Activated CD4-positive, alpha-beta memory T cell treated with anti-CD3 and anti-CD28 coated beads for 36 hours (primary cell): ENCODE data around the gene NKAIN2. TPM values are rescaled to one million over a fixed set of nuclear protein-coding genes. Genes with fewer than 3 reads are reported as not detected.

ENCODE experiments used
- CTCF ChIA-PET: fragments of 350-600 bp; sonication (Branson Sonifier 250); formaldehyde crosslinking; loops from one replicate; lab custom pipeline; 2021; ENCODE audit warnings: antibody characterized with exemption, inconsistent platforms; lab: Charles Lee
- POLR2A ChIA-PET: fragments of 350-600 bp; sonication (Branson Sonifier 250); formaldehyde crosslinking; loops from one replicate; lab custom pipeline; 2021; ENCODE audit warnings: antibody characterized with exemption; lab: Charles Lee
- DNase-seq: peaks from one replicate; pipeline ENCODE4 v3.0.0-alpha.2; 2020
- H3K27ac Mint-ChIP-seq: one replicate; pipeline ENCODE4 v1.8.0; 2021; ENCODE audit warnings: mixed read lengths
- H3K27me3 Mint-ChIP-seq: one replicate; pipeline ENCODE4 v1.8.0; 2021; ENCODE audit warnings: mixed read lengths
- H3K36me3 Mint-ChIP-seq: one replicate; pipeline ENCODE4 v1.8.0; 2021; ENCODE audit warnings: mixed read lengths
- H3K4me1 Mint-ChIP-seq: one replicate; pipeline ENCODE4 v1.8.0; 2021; ENCODE audit warnings: low read depth, mixed read lengths
- H3K4me3 Mint-ChIP-seq: one replicate; pipeline ENCODE4 v1.8.0; 2021; ENCODE audit warnings: mild to moderate bottlenecking, mixed read lengths
- H3K9me3 Mint-ChIP-seq: one replicate; pipeline ENCODE4 v1.8.0; 2021; ENCODE audit warnings: mixed read lengths
- intact Hi-C: fragments of 100-400 bp; cut with micrococcal nuclease; formaldehyde crosslinking; loops from one replicate; pipeline ENCODE4 v1.15.1; 2023
- total RNA-seq, 2 experiments: library from RNA; stranded (reverse); gene quantifications; one replicate each; pipeline ENCODE4 v1.2.3, GENCODE V29; 2021

The NKAIN2 gene
- total RNA-seq, 2 experiments from 2014 or later, result not detected

- Mint-ChIP-seq H3K36me3 (no peaks in the 10 kb centered on the region), H3K27ac (no peak overlapping the region), H3K27me3 (no peaks in the 10 kb centered on the region), H3K4me1 (no peaks in the 10 kb centered on the region), H3K4me3 (no peak overlapping the region), H3K9me3 (peaks cover 4% of the 10 kb centered on the region)
- intact Hi-C loops, result no loop called here
- DNase-seq, result no peak
- CTCF ChIA-PET, result no interaction called here
- POLR2A ChIA-PET, result no interaction called here
These were observed 223.0 kb downstream of the NKAIN2 start for GRCh38 chr6:124026694-124027093.

- H3K4me1 Mint-ChIP-seq, result no peaks in the 10 kb centered on the region
- H3K27me3 Mint-ChIP-seq, result no peaks in the 10 kb centered on the region
- no peak overlapping the region for H3K4me3 Mint-ChIP-seq
- CTCF ChIA-PET, result no interaction called here
- H3K36me3 Mint-ChIP-seq, result no peaks in the 10 kb centered on the region
- POLR2A ChIA-PET, result no interaction called here
- intact Hi-C loops, result no loop called here
- H3K9me3 Mint-ChIP-seq, result peaks cover 4% of the 10 kb centered on the region
- H3K27ac Mint-ChIP-seq, result no peak overlapping the region
- no peak for DNase-seq
These were observed 223.7 kb downstream of the NKAIN2 start for GRCh38 chr6:124027392-124027791.

GRCh38 chr6:124028117-124028516, 224.5 kb downstream of the NKAIN2 start:
- intact Hi-C loops, result no loop called here
- no peak overlapping the region for H3K27ac Mint-ChIP-seq
- no peaks in the 10 kb centered on the region for H3K36me3 Mint-ChIP-seq
- peaks cover 4% of the 10 kb centered on the region for H3K9me3 Mint-ChIP-seq
- H3K4me1 Mint-ChIP-seq, result no peaks in the 10 kb centered on the region
- ChIA-PET CTCF (no interaction called here), POLR2A (no interaction called here)
- DNase-seq, result no peak
- H3K4me3 Mint-ChIP-seq, result no peak overlapping the region
- H3K27me3 Mint-ChIP-seq, result no peaks in the 10 kb centered on the region

GRCh38 chr6:124029567-124029966, 225.9 kb downstream of the NKAIN2 start:
- Mint-ChIP-seq H3K27me3 (no peaks in the 10 kb centered on the region), H3K9me3 (peaks cover 4% of the 10 kb centered on the region), H3K27ac (no peak overlapping the region), H3K36me3 (no peaks in the 10 kb centered on the region), H3K4me3 (no peak overlapping the region), H3K4me1 (no peaks in the 10 kb centered on the region)
- ChIA-PET POLR2A (no interaction called here), CTCF (no interaction called here)
- DNase-seq, result no peak
- intact Hi-C loops, result no loop called here

GRCh38 chr6:124033501-124033900, 229.8 kb downstream of the NKAIN2 start:
- Mint-ChIP-seq H3K9me3 (peaks cover 5% of the 10 kb centered on the region), H3K36me3 (no peaks in the 10 kb centered on the region), H3K27ac (no peak overlapping the region), H3K27me3 (no peaks in the 10 kb centered on the region), H3K4me3 (no peak overlapping the region), H3K4me1 (no peaks in the 10 kb centered on the region)
- POLR2A ChIA-PET, result no interaction called here
- CTCF ChIA-PET, result no interaction called here
- no peak for DNase-seq
- intact Hi-C loops, result no loop called here

- intact Hi-C loops, result no loop called here
- Mint-ChIP-seq H3K4me3 (no peak overlapping the region), H3K9me3 (peaks cover 5% of the 10 kb centered on the region), H3K36me3 (no peaks in the 10 kb centered on the region), H3K27me3 (no peaks in the 10 kb centered on the region), H3K4me1 (no peaks in the 10 kb centered on the region), H3K27ac (no peak overlapping the region)
- POLR2A ChIA-PET, result no interaction called here
- no peak for DNase-seq
- CTCF ChIA-PET, result no interaction called here
These were observed 232.7 kb downstream of the NKAIN2 start for GRCh38 chr6:124036384-124036783.

GRCh38 chr6:124040655-124041054, 237.0 kb downstream of the NKAIN2 start:
- H3K4me3 Mint-ChIP-seq, result no peak overlapping the region
- H3K4me1 Mint-ChIP-seq, result no peaks in the 10 kb centered on the region
- no peak for DNase-seq
- H3K9me3 Mint-ChIP-seq, result peaks cover 5% of the 10 kb centered on the region
- H3K27me3 Mint-ChIP-seq, result no peaks in the 10 kb centered on the region
- ChIA-PET CTCF (no interaction called here), POLR2A (no interaction called here)
- no peak overlapping the region for H3K27ac Mint-ChIP-seq
- intact Hi-C loops, result no loop called here
- no peaks in the 10 kb centered on the region for H3K36me3 Mint-ChIP-seq

GRCh38 chr6:124052120-124052519, 248.5 kb downstream of the NKAIN2 start:
- Mint-ChIP-seq H3K27me3 (no peaks in the 10 kb centered on the region), H3K36me3 (no peaks in the 10 kb centered on the region), H3K9me3 (no peaks in the 10 kb centered on the region), H3K4me3 (no peak overlapping the region), H3K27ac (no peak overlapping the region), H3K4me1 (no peaks in the 10 kb centered on the region)
- ChIA-PET POLR2A (no interaction called here), CTCF (no interaction called here)
- intact Hi-C loops, result no loop called here
- DNase-seq, result no peak

GRCh38 chr6:124053315-124053714, 249.7 kb downstream of the NKAIN2 start:
- CTCF ChIA-PET, result no interaction called here
- H3K4me1 Mint-ChIP-seq, result no peaks in the 10 kb centered on the region

GRCh38 chr6:124054034-124054433, 250.4 kb downstream of the NKAIN2 start:
- ChIA-PET POLR2A (no interaction called here), CTCF (no interaction called here)
- DNase-seq, result no peak
- no peaks in the 10 kb centered on the region for H3K36me3 Mint-ChIP-seq
- no peak overlapping the region for H3K4me3 Mint-ChIP-seq
- intact Hi-C loops, result no loop called here
- no peaks in the 10 kb centered on the region for H3K4me1 Mint-ChIP-seq
- H3K9me3 Mint-ChIP-seq, result no peaks in the 10 kb centered on the region
- no peaks in the 10 kb centered on the region for H3K27me3 Mint-ChIP-seq
- H3K27ac Mint-ChIP-seq, result no peak overlapping the region

More at GRCh38 chr6:124053315-124053714, 249.7 kb downstream of the NKAIN2 start:
- Mint-ChIP-seq H3K27ac (no peak overlapping the region), H3K9me3 (no peaks in the 10 kb centered on the region), H3K36me3 (no peaks in the 10 kb centered on the region), H3K4me3 (no peak overlapping the region), H3K27me3 (no peaks in the 10 kb centered on the region)
- POLR2A ChIA-PET, result no interaction called here
- DNase-seq, result no peak
- intact Hi-C loops, result no loop called here

GRCh38 chr6:124055395-124055794, 251.7 kb downstream of the NKAIN2 start:
- no peak overlapping the region for H3K27ac Mint-ChIP-seq
- intact Hi-C loops, result no loop called here
- ChIA-PET CTCF (no interaction called here), POLR2A (no interaction called here)
- no peak for DNase-seq
- H3K9me3 Mint-ChIP-seq, result no peaks in the 10 kb centered on the region
- no peaks in the 10 kb centered on the region for H3K36me3 Mint-ChIP-seq
- H3K27me3 Mint-ChIP-seq, result no peaks in the 10 kb centered on the region
- H3K4me3 Mint-ChIP-seq, result no peak overlapping the region
- H3K4me1 Mint-ChIP-seq, result no peaks in the 10 kb centered on the region

GRCh38 chr6:124055963-124056362, 252.3 kb downstream of the NKAIN2 start:
- no peak overlapping the region for H3K27ac Mint-ChIP-seq
- H3K4me1 Mint-ChIP-seq, result no peaks in the 10 kb centered on the region
- no peaks in the 10 kb centered on the region for H3K27me3 Mint-ChIP-seq
- POLR2A ChIA-PET, result no interaction called here
- DNase-seq, result no peak
- intact Hi-C loops, result no loop called here
- H3K9me3 Mint-ChIP-seq, result no peaks in the 10 kb centered on the region
- CTCF ChIA-PET, result no interaction called here
- no peak overlapping the region for H3K4me3 Mint-ChIP-seq
- no peaks in the 10 kb centered on the region for H3K36me3 Mint-ChIP-seq

GRCh38 chr6:124056407-124057334, 253.0 kb downstream of the NKAIN2 start:
- no peaks in the 10 kb centered on the region for H3K36me3 Mint-ChIP-seq
- H3K4me3 Mint-ChIP-seq, result no peak overlapping the region
- CTCF ChIA-PET, result interaction anchor here (0.7 kb wide), 1 partner anchor 812 kb away, joined by 3 read pairs; no protein-coding TSS in a partner anchor
- H3K27ac Mint-ChIP-seq, result no peak overlapping the region
- POLR2A ChIA-PET, result no interaction called here
- H3K9me3 Mint-ChIP-seq, result no peaks in the 10 kb centered on the region
- H3K27me3 Mint-ChIP-seq, result no peaks in the 10 kb centered on the region
- intact Hi-C loops, result no loop called here
- H3K4me1 Mint-ChIP-seq, result no peaks in the 10 kb centered on the region
- DNase-seq, result no peak
